Right hindlimb (tissue), 1 donor: ENCODE results near the gene RPS15.
"Not testable (repeated sequence)": the region's sequence is repeated elsewhere in the genome, so short reads cannot be mapped to it uniquely, and the experiment has no call there.

ENCODE experiments used
- DNase-seq: peaks from one replicate; pipeline ENCODE4 v3.0.0-alpha.2; 2018

RPS15 gene

GRCh38 chr19:1437609-1438008, 587 bp upstream of the RPS15 start:
- no peak for DNase-seq

GRCh38 chr19:1438933-1439354, 748 bp downstream of the RPS15 start:
- DNase-seq: no peak

DNA sequence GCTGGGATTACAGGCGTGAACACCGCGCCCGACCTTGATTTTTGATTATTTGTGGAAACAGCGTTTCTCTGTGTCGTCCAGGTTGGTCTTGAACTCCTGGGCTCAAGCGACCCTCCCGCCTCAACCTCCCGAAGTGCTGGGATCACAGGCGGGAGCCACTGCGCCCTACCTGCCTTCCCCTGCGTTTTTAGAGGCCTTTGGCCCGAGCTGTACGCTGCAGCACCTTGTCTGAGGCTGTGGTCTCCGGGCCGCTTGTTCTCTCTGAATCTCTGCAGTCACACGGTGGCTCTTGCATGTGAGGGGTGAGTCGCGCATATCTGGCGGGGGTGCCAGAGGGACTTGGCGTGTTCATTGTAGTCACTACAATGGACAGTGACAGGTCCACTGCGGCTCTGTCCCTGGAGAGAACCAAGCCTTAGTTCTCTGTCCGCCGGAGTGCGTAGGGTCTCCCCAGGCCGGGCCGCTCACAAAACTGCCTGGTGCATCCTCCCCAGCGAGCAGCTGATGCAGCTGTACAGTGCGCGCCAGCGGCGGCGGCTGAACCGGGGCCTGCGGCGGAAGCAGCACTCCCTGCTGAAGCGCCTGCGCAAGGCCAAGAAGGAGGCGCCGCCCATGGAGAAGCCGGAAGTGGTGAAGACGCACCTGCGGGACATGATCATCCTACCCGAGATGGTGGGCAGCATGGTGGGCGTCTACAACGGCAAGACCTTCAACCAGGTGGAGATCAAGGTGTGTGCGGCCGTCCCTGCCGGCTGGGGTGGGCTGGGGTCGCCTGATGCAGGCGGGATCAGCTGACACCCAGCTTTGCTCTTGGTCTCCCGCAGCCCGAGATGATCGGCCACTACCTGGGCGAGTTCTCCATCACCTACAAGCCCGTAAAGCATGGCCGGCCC, 1.6 kb downstream of the RPS15 start:
- not testable (repeated sequence) for DNase-seq

- no peak for DNase-seq
Measured at GRCh38 chr19:1440418-1440801, 2.2 kb downstream of the RPS15 start.

- no peak for DNase-seq
Measured at GRCh38 chr19:1441022-1441426, 2.8 kb downstream of the RPS15 start.

DNA sequence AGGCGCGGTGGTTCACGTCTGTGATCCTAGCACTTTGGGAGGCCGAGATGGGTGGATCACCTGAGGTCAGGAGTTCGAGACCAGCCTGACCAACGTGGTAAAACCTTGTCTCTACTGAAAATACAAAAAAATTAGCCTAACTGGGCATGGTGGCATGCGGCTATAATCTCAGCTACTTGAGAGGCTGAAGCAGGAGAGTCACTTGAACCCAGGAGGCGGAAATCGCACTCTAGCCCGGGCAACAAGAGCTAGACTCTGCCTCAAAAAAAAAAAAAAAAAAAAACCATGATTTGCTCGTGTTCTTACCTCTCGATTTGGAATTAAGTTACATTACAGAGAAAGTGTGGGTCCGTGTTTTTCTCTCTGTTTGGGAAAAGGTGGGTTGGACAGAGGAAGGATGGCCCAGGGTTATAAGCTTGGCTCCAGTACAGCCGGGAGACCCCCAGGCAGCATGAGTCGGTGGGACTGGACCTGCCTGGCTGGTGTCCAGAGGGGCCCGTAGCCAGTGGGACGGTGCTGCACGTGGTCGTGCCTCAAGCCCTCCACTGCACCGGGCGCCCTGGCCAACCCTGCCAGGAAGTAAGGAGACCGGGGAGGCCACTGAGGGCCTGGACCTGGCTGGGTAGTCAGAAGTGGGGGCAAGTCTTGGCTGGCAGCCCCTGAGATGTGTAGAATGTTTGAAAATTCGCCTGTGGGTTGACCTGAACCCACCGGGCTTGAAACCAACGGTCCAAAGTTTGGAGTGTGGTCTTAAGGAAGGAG, 3.7 kb downstream of the RPS15 start:
- DNase-seq: no peak

GRCh38 chr19:1445185-1445931, 7.2 kb downstream of the RPS15 start:
- DNase-seq: peak; percentile 76

DNA sequence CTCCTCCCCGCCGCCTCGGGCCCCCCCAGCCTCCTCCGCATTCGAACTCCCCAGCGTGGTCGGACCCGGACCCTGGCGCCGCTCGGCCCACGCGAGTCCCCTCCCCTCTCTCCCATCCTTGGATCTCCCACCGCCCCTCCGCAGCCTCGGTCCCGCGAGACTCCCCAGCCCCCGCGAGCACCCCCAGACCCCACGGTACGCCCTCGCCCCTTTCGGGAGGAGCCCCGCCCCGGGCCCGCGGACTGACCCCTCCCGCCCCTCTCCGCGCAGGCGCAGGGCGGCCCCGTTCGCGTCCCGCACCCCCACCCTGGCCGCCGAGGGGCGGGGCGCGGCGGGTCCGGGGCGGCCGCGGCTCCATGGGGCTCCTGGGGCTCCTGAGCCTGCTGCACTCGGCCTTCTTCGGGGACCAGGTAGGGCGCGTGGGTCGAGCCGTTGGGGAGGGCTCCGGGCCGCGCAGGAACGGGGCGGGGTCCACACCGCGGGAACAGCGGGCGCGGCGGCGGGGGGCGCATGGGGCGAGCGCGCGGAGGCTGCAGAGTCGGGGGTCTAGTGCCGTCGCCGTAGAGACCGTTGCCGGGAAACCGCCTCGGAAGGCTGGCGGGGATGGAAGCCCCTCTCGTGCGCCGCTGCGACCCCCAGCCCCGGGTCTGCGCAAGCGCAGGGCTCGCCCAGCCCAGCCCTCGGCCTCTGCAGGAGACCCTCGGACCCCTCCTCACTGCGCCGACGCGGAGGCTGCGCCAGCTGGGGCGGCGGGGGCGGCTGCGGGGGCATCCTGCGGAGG, 7.9 kb downstream of the RPS15 start:
- no peak for DNase-seq

DNA sequence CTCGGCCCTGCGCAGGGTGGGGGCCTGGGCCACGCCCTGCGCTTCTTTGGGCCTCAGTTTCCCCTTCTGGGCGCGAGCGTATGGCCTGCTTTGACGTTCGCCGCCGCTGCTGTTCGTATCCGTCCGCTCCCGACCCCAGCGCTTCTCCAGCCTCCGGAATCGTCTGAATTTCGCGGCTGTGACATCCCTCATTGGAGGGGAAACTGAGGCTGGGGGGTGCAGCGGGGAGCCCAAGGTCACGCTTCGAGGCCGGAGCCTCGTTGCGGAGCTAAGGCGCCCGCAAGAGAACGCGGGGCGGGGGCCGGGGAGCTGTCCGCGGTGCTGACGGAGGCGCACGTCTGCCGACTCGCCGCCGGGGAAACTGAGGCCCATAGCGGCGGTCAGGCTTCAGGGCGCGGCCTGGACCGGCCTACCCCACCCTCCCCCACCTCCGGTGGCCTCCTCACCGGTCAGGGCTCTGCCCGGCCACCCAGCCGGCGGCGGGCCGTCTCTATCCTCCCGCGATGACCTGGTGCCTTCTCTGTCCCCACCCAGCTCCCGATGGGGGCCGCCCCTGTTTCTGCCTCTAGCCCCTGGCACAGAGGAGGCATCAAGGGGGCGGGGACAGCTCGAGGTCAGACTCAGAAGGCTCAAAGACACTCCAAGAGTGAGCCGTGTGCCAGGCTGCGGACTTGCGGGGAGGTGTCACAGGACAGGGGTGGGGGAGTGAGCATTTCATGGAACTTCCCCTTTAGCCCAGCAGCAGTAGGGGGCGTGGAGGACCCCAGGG, 8.7 kb downstream of the RPS15 start:
- DNase-seq: no peak

GRCh38 chr19:1447504-1447903, 9.3 kb downstream of the RPS15 start:
- no peak for DNase-seq

DNA sequence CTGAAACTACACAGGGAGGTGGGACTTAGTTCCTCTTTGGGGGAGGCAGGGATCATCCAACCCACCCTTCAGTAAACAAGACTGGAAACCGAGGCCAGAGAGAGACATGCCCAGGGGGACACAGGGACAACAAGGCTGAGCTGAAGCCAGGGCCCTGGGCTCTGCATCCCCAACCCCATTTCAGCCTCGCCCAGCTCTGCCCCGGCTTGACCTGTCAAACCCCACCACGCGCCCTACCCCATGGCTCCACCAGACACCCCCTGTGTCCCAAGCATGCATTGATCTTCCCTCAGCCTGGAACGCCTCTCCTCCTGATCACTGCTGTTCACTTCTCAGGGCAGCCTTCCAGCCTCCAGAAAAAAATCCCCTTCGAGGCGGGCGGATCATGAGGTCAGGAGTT, 9.7 kb downstream of the RPS15 start:
- no peak for DNase-seq

GRCh38 chr19:1449467-1450442, 11.6 kb downstream of the RPS15 start, which contains the start of gene APC2:
APC2 (plus strand) TSS chr19:1450121; CDS start chr19:1453002, 2,881 bp downstream.
- DNase-seq: peak; percentile 56

DNA sequence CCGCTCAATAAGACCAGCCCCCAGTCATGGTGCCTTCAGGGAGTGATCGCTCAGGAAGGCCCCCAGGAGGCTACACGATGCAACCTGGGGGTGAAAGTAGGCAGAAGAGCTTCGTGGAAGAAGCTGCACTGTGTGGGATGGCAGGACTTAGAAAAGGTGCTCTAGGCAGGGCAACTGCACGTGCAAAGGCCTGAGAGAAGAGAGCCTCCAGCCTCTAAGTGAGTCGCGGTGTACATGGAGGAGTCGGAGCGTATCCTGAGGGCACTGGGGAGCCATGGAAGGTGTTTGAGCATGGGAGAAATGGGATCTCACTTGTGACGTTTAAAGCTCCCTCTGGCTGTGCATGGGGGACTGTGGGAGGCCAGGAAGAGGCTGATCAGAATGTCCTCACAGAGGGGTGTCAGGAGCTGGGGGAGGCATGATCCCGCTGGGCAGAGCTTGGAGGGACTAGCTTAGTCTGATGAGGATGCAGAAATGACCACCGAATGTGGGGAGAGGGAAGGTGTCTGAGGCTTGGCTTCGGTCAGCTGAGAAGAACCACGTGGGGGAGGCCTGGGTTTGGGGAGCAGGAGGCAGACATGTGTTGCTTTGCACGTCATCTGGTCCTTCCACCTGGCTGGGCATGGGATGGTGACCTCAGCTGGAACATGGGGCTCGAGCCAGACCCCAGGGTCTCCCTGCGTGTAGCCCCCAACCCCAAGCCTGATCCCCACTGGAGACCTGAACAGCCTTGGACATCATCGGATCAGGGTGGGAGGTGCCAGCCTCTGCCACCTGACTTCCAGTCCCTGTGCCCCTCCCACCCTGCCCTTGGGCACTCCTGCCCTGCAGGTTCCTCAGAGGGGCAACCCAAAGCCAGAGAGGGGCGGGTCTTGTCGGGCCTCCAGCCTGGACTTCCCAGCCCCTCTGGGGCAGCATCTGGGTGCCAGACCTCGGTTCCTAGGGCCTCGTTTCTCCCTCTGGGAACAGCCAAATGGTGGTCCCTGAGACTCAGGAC, 12.8 kb downstream of the RPS15 start:
- no peak for DNase-seq

DNA sequence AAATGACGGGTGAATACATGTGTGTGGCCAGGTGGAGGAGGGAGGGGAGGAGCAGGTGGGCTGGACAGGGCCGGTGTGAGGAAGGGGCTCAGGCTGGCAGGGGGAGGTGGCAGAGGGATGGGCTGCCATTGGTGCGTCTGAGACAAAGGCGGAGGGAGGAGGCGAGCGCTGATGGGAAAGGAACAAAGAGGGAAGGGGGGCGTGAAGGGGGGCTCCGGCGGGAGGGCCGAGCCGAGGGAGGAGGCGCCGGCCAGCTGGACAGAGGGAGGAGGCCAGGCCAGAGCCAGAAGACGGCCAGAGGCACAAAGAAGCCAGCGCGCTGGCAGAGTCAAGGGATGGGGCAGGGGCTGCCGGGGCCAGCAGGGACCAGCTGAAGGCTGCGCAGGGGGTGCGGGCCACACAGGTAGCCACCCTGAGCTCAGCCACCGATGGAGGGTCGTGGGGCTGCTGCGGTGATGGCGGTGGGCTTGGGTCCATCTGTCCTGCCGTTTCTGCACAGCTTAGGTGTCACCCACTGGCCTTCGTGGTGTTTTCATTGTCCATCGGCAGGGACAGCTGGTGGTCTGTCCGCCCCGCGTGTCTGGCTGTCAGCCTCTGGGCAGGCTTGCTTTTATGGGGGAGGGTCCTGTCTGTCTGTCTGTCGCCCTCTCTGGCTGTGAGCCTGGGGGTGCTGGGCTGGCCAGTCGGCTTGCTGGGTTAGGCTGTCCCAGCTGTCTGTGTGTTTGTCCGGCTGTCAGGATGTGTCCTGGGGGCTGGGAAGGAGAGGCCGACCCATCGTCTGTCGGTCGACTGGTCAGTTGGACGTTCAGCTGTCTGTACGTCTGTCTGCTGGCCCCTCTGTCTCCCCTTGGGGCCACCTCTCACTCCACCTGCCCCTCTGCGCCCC, 14.0 kb downstream of the RPS15 start:
- DNase-seq: no peak

DNA sequence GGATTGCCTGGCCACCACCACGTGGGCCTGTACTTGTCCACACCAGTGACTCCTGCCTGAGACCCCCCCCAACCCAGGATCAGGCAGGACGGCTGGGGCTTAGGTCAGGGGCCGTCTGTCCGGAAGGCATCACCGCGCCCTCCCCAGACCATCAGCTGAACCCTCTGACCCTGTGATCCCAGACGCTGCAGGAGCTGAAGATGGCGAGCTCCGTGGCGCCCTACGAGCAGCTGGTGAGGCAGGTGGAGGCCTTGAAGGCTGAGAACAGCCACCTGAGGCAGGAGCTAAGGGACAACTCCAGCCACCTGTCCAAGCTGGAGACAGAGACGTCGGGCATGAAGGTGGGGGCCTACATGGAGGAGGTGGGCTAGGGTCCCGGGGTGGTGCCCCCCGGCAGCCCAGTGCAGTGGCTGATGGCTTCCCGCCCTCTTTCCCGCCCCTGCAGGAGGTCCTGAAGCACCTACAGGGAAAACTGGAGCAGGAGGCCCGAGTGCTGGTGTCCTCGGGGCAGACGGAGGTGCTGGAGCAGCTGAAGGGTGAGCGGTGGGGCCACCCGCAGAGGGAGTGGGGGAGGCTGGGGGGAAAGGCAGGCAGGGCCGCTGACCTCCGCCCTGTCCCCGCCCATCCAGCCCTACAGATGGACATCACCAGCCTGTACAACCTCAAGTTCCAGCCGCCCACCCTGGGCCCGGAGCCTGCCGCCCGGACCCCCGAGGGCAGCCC, 14.8 kb downstream of the RPS15 start:
- DNase-seq: no peak

DNA sequence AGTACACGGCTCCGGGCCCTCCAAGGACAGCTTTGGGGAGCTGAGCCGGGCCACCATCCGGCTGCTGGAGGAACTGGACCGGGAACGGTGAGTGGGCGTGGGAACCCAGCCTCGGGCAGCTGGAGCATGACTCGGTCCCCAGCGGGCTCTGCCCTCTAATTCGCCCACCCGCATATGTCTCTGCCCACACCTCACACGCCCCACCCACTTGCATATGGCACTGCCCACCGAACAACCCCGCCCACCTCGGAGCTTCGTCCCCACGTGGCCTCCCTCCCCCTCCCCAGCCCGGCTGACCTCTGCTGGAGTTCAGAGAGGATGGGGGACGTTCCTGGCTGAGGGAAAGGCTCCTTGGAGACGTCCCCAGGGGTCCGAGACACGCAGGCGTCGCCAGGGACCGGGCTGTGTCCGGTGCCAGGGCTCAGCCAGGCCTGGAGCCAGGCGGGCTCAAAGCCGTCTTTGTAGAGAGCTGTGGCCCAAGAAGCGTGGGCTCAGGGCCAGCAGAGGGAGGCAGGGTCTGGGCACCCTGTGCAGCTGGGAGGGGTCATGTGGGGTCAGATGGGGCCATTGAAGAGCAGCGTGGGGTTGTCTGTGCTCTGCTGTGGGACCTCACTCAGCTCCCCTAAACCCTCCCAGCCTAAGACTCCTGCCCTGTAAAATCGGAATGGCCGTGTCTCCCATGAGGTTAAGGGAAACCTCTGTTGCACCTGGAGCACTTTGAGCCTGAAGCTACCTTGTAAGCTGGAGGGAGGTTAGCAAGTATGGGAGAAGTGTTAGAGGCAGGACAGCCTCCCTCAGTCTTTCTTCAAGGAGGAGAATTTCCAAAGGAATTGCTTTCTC, 15.5 kb downstream of the RPS15 start:
- DNase-seq: no peak
